Trophoblast cell (in vitro differentiated cells and primary cell): Measurements from ENCODE around the gene QSOX2.

Source experiments
- DNase-seq, 2 donors: peaks; one replicate each; pipeline ENCODE4 v3.0.0-alpha.2; 2016
- H2AFZ ChIP-seq: 2 replicates; pipeline ENCODE4 v1.6.1; 2013; ENCODE audit warnings: low read length, moderate library complexity, mild to moderate bottlenecking; ENCODE audit not compliant: insufficient read depth, poor library complexity
- H2AK5ac ChIP-seq: 2 replicates; pipeline ENCODE4 v1.6.1; 2013; ENCODE audit warnings: mild to moderate bottlenecking, low read length
- H2BK120ac ChIP-seq: 2 replicates; pipeline ENCODE4 v1.6.1; 2013; ENCODE audit warnings: low read length, mild to moderate bottlenecking, moderate library complexity; ENCODE audit not compliant: insufficient read depth, poor library complexity
- H2BK12ac ChIP-seq: 2 replicates; pipeline ENCODE4 v1.6.1; 2013; ENCODE audit warnings: mild to moderate bottlenecking, low read length, moderate library complexity
- H2BK5ac ChIP-seq: 2 replicates; pipeline ENCODE4 v1.6.1; 2013; ENCODE audit warnings: low read length, low read depth, moderate library complexity, mild to moderate bottlenecking; ENCODE audit not compliant: poor library complexity
- H3K14ac ChIP-seq: 2 replicates; pipeline ENCODE4 v1.6.1; 2013; ENCODE audit warnings: mild to moderate bottlenecking, low read length
- H3K18ac ChIP-seq: 2 replicates; pipeline ENCODE4 v1.6.1; 2013; ENCODE audit warnings: mild to moderate bottlenecking, low read length
- H3K23ac ChIP-seq: 2 replicates; pipeline ENCODE4 v1.6.1; 2013; ENCODE audit warnings: low read length
- H3K27ac ChIP-seq: 2 replicates; pipeline ENCODE4 v1.5.1; 2013; ENCODE audit warnings: low read depth, mild to moderate bottlenecking, inconsistent platforms, low read length, moderate library complexity
- H3K27me3 ChIP-seq: 2 replicates; pipeline ENCODE4 v1.6.1; 2013; ENCODE audit warnings: inconsistent platforms, mild to moderate bottlenecking, low read length, moderate library complexity; ENCODE audit not compliant: insufficient read depth
- H3K36me3 ChIP-seq, 2 experiments: 1 replicate in 1 of 2; 2 replicates in 1 of 2; pipeline ENCODE4 v1.6.1; 2013; ENCODE audit warnings: low read length in 2 of 2, mild to moderate bottlenecking in 2 of 2, moderate library complexity in 1 of 2; ENCODE audit not compliant: insufficient read depth in 2 of 2, control insufficient read depth in 1 of 2
- H3K4ac ChIP-seq: 2 replicates; pipeline ENCODE4 v1.6.1; 2013; ENCODE audit warnings: low read depth, mild to moderate bottlenecking, low read length, moderate library complexity
- H3K4me1 ChIP-seq, 2 experiments: 1 replicate in 1 of 2; 2 replicates in 1 of 2; pipeline ENCODE4 v1.6.1; 2013; ENCODE audit warnings: low read length in 2 of 2, mild to moderate bottlenecking in 2 of 2, moderate library complexity in 1 of 2; ENCODE audit not compliant: insufficient read depth in 2 of 2, control insufficient read depth in 1 of 2
- H3K4me2 ChIP-seq: 2 replicates; pipeline ENCODE4 v1.6.1; 2013; ENCODE audit warnings: inconsistent platforms, mild to moderate bottlenecking, low read length, moderate library complexity
- H3K4me3 ChIP-seq: 2 replicates; pipeline ENCODE4 v1.5.1; 2013; ENCODE audit warnings: mild to moderate bottlenecking, low read depth, low read length, inconsistent platforms
- H3K79me1 ChIP-seq: one replicate; pipeline ENCODE4 v1.6.1; 2013; ENCODE audit warnings: low read length
- H3K79me2 ChIP-seq: 2 replicates; pipeline ENCODE4 v1.6.1; 2013; ENCODE audit warnings: low read length, mild to moderate bottlenecking; ENCODE audit not compliant: control insufficient read depth, insufficient read depth, poor library complexity
- H3K9ac ChIP-seq: 2 replicates; pipeline ENCODE4 v1.6.1; 2013; ENCODE audit warnings: mild to moderate bottlenecking, low read length
- H3K9me3 ChIP-seq: 2 replicates; pipeline ENCODE4 v1.6.1; 2013; ENCODE audit warnings: low read depth, mild to moderate bottlenecking, control low read depth, inconsistent platforms, low read length; ENCODE audit not compliant: insufficient read depth
- H4K12ac ChIP-seq: 2 replicates; pipeline ENCODE4 v1.6.1; 2013; ENCODE audit warnings: low read depth, mild to moderate bottlenecking, low read length, moderate library complexity
- H4K8ac ChIP-seq: 2 replicates; pipeline ENCODE4 v1.6.1; 2013; ENCODE audit warnings: low read depth, mild to moderate bottlenecking, low read length, moderate library complexity
- H4K91ac ChIP-seq: one replicate; pipeline ENCODE4 v1.6.1; 2013; ENCODE audit warnings: low read depth, mild to moderate bottlenecking, low read length, moderate library complexity
- WGBS: extraction: QIAGEN DNeasy Blood & Tissue Kit; methylation state at CpG from one replicate; pipeline ENCODE4 v1.1.7; 2013; ENCODE audit warnings: missing lambda C conversion rate; ENCODE audit not compliant: insufficient read length, insufficient coverage; ENCODE audit errors: extremely low coverage; 5-methylcytosine and 5-hydroxymethylcytosine counted together

The QSOX2 gene

GRCh38 chr9:136285501-136286358 lies 40.1 kb upstream of the QSOX2 start:
- H3K27me3 ChIP-seq = peaks cover 4% of the 10 kb centered on the region
- no peak overlapping the region for H4K8ac ChIP-seq
- no peaks in the 10 kb centered on the region for H3K9me3 ChIP-seq
- H3K4me2 ChIP-seq = no peak overlapping the region
- H3K79me2 ChIP-seq = no peaks in the 10 kb centered on the region
- H2BK120ac ChIP-seq = no peak overlapping the region
- no peak overlapping the region for H3K23ac ChIP-seq
- no peak overlapping the region for H3K27ac ChIP-seq
- no peak overlapping the region for H4K12ac ChIP-seq
- H2AK5ac ChIP-seq = no peak overlapping the region
- H2AFZ ChIP-seq = no peak overlapping the region
- no CpG with 5 or more reads among the region's 28 CpGs for WGBS
- no peak overlapping the region for H2BK12ac ChIP-seq
- no peaks in the 10 kb centered on the region for H3K79me1 ChIP-seq
- peaks cover 3 to 6% of the 10 kb centered on the region in 2 experiments for H3K4me1 ChIP-seq
- no peak overlapping the region for H3K4ac ChIP-seq
- H3K4me3 ChIP-seq = no peak overlapping the region
- no peak for DNase-seq
- H4K91ac ChIP-seq = no peak overlapping the region
- no peaks in the 10 kb centered on the region for H3K36me3 ChIP-seq
- H3K9ac ChIP-seq = no peak overlapping the region
- H2BK5ac ChIP-seq = no peak overlapping the region
- no peak overlapping the region for H3K18ac ChIP-seq
- H3K14ac ChIP-seq = no peak overlapping the region

GRCh38 chr9:136284951-136285350 lies 39.3 kb upstream of the QSOX2 start:
- H3K27me3 ChIP-seq = peaks cover 4% of the 10 kb centered on the region
- no peak overlapping the region for H3K4me3 ChIP-seq
- no peak overlapping the region for H3K27ac ChIP-seq
- peaks cover 3 to 6% of the 10 kb centered on the region in 2 experiments for H3K4me1 ChIP-seq
- no peak overlapping the region for H2AFZ ChIP-seq
- H4K8ac ChIP-seq = no peak overlapping the region
- H2BK120ac ChIP-seq = no peak overlapping the region
- H3K23ac ChIP-seq = no peak overlapping the region
- H3K9ac ChIP-seq = no peak overlapping the region
- no peak overlapping the region for H4K91ac ChIP-seq
- no peak overlapping the region for H3K4me2 ChIP-seq
- H3K9me3 ChIP-seq = peaks cover 3% of the 10 kb centered on the region
- no peak overlapping the region for H4K12ac ChIP-seq
- WGBS = no CpG with 5 or more reads among the region's 19 CpGs
- no peaks in the 10 kb centered on the region for H3K79me1 ChIP-seq
- no peak overlapping the region for H2AK5ac ChIP-seq
- no peak overlapping the region for H3K18ac ChIP-seq
- H2BK12ac ChIP-seq = no peak overlapping the region
- no peak overlapping the region for H2BK5ac ChIP-seq
- DNase-seq = no peak
- H3K79me2 ChIP-seq = no peaks in the 10 kb centered on the region
- no peak overlapping the region for H3K4ac ChIP-seq
- no peaks in the 10 kb centered on the region for H3K36me3 ChIP-seq
- no peak overlapping the region for H3K14ac ChIP-seq

- H3K4me2 ChIP-seq = no peak overlapping the region
- H2BK120ac ChIP-seq = no peak overlapping the region
- WGBS = no CpG with 5 or more reads among the region's 22 CpGs
- no peak overlapping the region for H2AK5ac ChIP-seq
- H3K18ac ChIP-seq = no peak overlapping the region
- H3K27me3 ChIP-seq = peaks cover 4% of the 10 kb centered on the region
- H2AFZ ChIP-seq = no peak overlapping the region
- H3K14ac ChIP-seq = no peak overlapping the region
- peaks cover 3% of the 10 kb centered on the region for H3K9me3 ChIP-seq
- H3K4me3 ChIP-seq = no peak overlapping the region
- no peak overlapping the region for H4K8ac ChIP-seq
- no peak overlapping the region for H3K4ac ChIP-seq
- H4K12ac ChIP-seq = no peak overlapping the region
- H2BK12ac ChIP-seq = no peak overlapping the region
- peaks cover 3 to 6% of the 10 kb centered on the region in 2 experiments for H3K4me1 ChIP-seq
- no peak overlapping the region for H4K91ac ChIP-seq
- no peaks in the 10 kb centered on the region for H3K79me1 ChIP-seq
- H2BK5ac ChIP-seq = no peak overlapping the region
- no peak overlapping the region for H3K9ac ChIP-seq
- DNase-seq = no peak
- no peak overlapping the region for H3K23ac ChIP-seq
- H3K27ac ChIP-seq = no peak overlapping the region
- no peaks in the 10 kb centered on the region for H3K36me3 ChIP-seq
- no peaks in the 10 kb centered on the region for H3K79me2 ChIP-seq
These were observed 38.7 kb upstream of the QSOX2 start for GRCh38 chr9:136284311-136284710.

GRCh38 chr9:136283291-136284235 lies 38.0 kb upstream of the QSOX2 start:
- Histone ChIP-seq H3K18ac (no peak overlapping the region), H3K4me1 (peaks cover under 1 to 3% of the 10 kb centered on the region in 2 experiments), H3K4me3 (no peak overlapping the region), H3K9me3 (peaks cover 3% of the 10 kb centered on the region), H3K4ac (no peak overlapping the region), H2BK12ac (no peak overlapping the region), H2AK5ac (no peak overlapping the region), H3K14ac (no peak overlapping the region), H4K12ac (no peak overlapping the region), H2AFZ (no peak overlapping the region), H4K91ac (no peak overlapping the region), H3K27ac (no peak overlapping the region), H3K79me1 (no peaks in the 10 kb centered on the region), H3K79me2 (no peaks in the 10 kb centered on the region), H3K4me2 (no peak overlapping the region), H3K23ac (no peak overlapping the region), H3K9ac (no peak overlapping the region), H3K27me3 (peaks cover 4% of the 10 kb centered on the region), H2BK5ac (no peak overlapping the region), H4K8ac (no peak overlapping the region), H3K36me3 (no peaks in the 10 kb centered on the region), H2BK120ac (no peak overlapping the region)
- WGBS = no CpG with 5 or more reads among the region's 32 CpGs
- DNase-seq = peak; percentile 53 to 72
